ENCODE data around the gene CECR2.

Gene CECR2

DNA sequence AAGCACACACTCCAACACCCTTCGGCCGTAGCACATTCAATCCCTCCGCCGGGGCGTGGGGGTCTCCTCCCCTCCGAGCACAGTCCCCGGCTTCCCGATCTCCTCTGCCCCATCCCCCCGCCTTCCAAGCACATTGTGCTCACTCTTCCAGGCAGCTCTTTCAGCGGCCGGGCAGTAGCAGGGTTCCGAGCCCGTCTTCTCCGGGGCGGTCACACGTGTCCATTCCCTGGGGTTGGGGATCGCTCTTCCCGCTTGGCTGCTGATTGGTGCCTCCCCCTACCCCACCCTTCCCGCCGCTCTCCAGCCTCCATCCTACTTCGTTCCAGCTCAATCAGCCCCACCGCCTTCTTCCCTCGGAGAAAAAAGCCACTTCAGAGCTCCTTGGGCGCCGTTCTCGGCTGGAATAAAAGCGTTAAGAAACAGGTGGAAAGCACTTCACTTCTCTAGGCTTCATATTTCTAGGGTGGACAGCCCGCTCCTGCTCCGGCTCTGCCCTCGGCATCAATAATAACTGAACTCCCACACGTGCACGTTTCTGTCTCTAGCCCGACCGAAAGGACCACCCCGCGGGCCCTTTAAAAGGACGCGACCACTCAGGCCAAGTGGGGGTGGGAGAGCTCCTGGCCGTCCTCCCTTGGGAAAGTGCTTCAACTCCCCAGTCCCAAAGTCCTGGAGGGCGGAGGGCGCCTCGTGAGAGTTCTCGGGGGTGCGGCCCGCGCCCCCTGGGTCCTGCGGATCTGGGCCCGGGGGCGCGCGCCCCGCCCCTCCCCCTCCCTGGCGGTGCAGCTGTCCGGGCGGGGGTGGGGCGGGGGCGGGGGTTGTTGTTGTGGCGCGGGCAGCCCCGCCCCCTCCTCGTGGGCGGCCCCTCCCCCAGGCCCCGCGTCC lies 464 bp upstream of the CECR2 start:
- peak; percentile 62 to 66 for DNase-seq

- peak in 1 of 2 experiments; percentile 36 for DNase-seq
These were observed 936 bp downstream of the CECR2 start for GRCh38 chr22:17370026-17370765.

- no peak for DNase-seq
These were observed 1.6 kb downstream of the CECR2 start for GRCh38 chr22:17370766-17371432.

DNA sequence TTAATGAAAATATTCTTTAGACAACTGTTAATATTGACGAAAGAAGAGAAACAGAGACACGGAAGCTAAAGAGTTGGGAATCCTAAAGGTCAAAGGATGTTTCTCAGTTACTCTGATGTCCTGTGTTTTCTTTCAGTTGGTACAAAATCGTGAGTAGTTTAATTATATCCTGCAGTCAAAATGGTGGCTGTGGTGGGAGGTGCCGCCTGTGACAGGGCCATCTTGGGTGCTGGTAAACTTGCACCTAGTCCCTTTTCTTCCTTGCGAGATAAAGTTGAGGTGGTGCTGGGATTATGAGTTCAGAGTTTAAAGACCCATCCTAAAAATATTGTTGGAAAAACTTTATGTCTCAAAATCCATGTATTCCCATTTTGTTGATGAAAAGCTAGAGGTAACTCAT lies 2.2 kb downstream of the CECR2 start:
- no peak for DNase-seq

GRCh38 chr22:17373855-17374254 lies 4.6 kb downstream of the CECR2 start:
- DNase-seq = no peak

GRCh38 chr22:17375914-17376614 lies 6.8 kb downstream of the CECR2 start:
- no peak for DNase-seq

DNA sequence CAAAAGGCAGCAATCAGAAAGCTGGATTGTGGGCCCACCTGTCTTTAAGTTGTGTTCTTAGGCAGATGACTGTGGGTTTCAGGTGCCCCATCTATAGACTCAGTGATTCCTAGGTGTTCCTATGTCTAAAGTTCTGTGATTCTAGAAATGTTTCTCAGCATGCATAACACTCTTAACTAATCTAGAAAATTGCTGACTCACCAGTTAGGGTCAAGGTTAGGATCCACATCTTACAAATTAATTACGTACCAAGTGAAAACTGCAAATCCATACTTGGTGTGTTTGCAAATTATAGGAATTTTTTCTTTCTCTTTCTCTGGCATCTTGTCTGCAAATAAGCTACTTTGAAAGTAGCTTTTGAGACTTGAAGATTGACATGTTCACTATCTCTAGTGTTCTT lies 7.7 kb downstream of the CECR2 start:
- no peak for DNase-seq

DNA sequence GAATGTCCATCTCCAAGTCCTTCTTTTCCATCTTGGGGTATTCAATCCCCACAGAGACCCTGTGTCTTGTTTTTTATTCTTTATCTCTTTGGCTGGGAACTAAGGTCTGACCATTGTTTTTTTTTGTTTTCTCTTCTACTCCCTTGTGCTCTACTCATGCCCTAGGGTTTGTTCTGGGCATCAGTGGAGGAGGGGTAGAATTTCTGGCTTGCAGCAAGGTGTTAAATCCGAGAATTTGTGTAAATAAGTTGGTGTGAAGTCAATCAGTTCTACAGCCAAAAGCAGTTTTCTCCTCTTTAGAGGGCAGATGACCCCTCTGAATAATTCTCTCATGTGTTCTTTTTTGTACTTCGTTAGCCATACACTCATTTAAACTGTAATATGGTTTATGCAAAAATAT lies 10.7 kb downstream of the CECR2 start:
- DNase-seq = no peak

DNA sequence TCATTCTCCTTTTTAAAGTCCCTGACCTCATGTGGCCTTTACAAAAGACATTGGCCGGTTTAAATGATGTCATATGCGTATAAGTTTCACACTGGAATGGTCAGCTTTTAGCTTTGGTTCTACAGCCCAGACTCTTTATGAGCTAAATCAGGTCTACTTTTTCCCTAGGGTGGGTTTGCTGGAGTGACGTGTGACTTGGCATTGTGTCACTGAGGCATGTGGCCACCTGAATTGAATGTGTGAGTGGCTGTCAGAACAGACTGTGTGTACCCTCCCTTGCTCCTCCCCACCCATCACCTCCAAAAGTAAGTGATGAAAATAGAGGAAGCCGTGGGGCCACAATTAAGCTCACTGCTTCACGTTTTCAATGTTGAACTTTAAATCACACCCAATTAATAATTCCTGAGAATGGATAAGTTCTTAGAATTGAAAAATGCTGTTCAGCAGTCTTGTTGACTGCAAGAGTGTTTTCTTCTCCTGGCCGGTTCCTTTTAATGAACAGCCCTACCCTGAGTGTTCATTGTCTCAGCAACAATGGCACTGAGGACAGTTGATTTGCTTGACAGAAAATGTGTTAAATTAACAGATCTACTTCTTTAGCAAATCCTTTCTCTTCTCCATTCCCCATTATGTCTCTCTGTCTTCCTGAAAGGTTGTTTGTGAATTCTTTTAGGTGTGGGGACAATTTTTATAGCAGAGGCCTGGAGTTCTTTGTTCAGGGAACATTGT lies 11.3 kb downstream of the CECR2 start:
- no peak for DNase-seq

- DNase-seq = no peak
These were observed 12.1 kb downstream of the CECR2 start for GRCh38 chr22:17381192-17381913.

DNA sequence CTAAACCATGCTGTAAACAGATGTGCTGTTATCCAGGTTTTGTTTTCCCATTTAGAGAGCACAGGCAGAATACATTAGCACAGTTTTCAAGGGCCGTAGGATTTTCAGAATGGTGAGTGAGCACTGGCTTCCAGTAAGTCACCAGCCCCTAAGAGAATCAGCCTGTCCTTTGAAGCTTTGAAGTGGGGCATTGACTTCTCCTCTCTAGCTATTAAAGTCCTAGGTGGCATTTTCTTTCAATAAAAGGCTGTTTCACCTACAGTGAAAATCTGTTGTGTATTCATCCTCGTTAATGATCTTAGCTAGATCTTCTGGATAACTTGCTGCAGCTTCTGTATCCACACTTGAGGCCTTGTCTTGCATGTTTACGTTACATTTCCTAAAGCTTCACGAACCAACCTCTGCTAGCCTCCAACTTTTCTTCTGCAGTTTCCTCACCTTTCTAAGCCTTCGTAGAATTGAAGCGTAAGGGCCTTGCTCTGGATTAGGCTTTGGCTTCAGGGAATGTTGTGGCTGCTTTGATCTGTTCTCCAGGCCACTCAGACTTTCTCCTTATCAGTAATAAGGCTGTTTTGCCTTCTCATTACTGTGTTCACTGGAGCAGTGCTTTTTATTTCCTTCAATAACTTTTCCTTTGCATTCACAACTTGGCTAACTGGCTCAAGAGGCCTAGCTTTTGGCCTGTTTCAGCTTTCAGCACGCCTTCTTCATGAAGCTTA lies 15.5 kb downstream of the CECR2 start:
- DNase-seq = no peak

DNA sequence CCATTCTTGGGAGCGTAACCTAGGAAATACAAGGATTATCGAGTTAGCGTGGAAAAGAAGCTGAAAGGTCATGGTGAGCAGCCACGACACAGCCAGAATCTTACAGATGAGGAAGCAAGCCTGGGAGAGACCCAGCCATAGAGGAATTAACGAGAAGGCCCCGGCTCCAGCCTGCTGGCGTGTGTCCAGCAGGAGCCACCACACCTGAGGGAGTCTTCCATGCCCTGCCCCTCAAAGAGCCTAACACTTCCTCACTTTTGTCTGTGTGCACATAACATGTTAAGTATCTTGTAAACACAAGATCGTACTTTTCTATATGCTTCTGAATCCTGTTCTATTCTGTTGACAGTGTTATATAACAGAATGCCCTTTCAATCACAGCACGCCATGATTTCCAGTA lies 18.1 kb downstream of the CECR2 start:
- no peak for DNase-seq

GRCh38 chr22:17388235-17388634 lies 19.0 kb downstream of the CECR2 start:
- no peak for DNase-seq

- DNase-seq = no peak
These were observed 20.8 kb downstream of the CECR2 start for GRCh38 chr22:17390087-17390486.

DNA sequence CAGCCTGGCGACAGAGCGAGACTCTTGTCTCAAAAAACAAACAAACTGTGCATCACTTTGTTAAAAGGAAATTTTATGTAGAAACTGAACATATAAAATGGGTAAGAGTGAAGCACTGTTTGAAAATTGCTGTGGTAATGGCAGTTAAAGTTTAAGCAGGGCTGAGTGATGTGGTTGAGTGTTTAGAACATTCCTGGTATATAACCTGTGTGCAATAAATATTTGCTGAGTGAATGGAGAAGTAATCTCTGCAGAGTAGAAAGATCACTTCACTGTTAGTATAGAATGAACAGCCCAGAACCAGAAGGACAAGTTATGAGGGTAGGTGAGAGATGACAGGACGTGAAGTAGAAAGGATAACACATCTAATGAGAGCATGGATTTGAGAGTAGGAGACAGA lies 27.3 kb downstream of the CECR2 start:
- DNase-seq = no peak

- no peak for DNase-seq
These were observed 28.7 kb downstream of the CECR2 start for GRCh38 chr22:17397756-17398547.

GRCh38 chr22:17400305-17400704 lies 31.0 kb downstream of the CECR2 start:
- DNase-seq = no peak

- no peak for DNase-seq
These were observed 32.5 kb downstream of the CECR2 start for GRCh38 chr22:17401728-17402127.

- DNase-seq = no peak
These were observed 33.0 kb downstream of the CECR2 start for GRCh38 chr22:17402293-17402692.

DNA sequence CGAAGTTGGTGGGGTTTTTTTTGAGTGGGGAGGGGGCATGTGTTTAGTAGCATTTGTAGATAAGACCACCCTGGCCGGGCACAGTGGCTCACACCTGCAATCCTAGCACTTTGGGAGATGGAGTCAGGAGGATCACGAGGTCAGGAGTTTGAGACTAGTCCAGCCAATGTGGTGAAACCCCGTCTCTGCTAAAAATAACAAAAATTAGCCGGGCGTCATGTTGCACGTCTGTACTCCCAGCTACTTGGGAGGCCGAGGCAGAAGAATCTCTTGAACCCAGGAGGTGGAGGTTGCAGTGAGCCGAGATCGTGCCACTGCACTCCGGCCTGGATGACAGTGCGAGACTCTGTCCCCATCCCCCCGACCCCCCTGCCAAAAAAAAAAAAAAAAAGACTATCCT lies 34.6 kb downstream of the CECR2 start:
- DNase-seq = no peak

Data from SHP77 (cell line).